HG03108 (cell line): ENCODE results near the gene NEU1.

ENCODE experiments used
- ATAC-seq: cut with Tn5 transposase; IDR thresholded peaks from one replicate; pipeline ENCODE4 v1.9.1; 2021; ENCODE audit warnings: moderate library complexity; ENCODE audit not compliant: unreplicated experiment

Gene NEU1

DNA sequence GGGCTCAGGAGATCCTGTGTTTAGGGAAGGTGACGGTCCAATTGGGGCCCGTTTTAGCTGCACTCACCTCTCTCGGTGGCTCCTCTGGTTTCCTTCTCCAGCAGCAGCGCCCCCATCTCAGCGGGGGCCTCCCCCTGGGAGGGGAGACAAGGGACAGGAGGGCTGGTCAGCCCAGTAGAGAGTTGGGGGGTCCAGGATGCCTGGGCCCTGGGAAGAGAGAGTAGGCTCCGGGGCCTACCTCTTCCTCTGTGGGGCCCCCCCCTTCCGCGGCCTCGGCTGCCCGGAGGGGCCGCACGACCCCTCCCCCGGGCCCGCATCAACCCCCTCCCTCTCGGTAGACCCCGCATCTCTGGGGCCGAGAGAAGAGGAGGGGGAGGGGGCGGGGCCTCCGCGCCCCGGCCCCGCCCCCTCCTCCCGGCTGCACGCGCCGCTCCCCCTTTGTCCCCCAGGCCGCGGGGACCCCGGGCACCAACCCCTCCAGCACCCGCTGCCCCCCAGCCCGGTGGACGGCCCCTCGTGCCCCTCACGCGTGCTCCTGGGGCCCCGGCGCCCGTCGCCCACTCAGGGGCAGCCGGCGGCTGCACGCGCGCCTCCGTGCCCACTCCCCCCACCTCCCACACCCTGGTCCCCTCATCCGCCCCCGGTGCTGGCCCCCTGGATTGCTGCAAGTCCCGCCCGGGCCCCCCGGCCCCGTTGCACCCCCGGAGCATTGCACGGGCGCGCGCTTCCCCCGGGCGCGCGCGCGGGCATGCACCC lies 34.4 kb upstream of the NEU1 start:
- ATAC-seq = no peak

DNA sequence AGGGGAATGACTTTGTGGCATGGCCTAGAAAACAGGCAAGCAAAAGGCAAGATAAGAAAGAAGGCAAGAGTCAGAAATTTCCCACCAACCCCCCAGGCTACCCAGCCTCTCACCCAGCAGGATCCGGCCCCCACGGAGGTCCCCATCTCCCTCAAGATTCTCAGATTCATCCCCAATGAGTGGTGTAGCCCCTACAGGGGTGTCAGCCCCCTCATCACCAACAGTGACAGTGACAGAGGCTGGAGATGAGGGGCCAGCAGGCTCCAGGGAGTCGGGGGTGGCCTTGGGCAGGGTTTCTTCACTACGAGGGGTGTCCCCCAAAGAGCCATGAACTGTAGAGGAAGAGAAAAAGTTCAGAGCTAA lies 33.9 kb upstream of the NEU1 start:
- ATAC-seq = no peak

DNA sequence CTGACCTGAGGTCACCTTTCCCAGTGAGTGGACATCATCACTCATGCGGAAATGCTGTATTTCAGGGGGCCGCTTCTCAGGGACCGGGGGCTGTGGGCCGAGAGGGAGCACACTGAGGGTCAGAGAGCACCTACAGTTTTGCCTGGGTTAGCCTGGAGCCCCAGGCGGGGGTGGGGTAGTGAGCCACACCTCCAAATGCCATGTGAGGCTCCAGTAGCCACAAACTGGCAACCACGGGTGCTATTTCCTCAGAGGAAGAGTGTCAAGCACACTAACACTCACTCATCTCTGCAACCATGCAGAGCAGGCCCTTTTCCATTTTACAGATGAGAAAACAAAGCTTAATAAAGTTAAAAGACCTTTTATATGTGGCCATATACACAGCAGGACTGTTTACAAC lies 30.2 kb upstream of the NEU1 start:
- ATAC-seq = no peak

DNA sequence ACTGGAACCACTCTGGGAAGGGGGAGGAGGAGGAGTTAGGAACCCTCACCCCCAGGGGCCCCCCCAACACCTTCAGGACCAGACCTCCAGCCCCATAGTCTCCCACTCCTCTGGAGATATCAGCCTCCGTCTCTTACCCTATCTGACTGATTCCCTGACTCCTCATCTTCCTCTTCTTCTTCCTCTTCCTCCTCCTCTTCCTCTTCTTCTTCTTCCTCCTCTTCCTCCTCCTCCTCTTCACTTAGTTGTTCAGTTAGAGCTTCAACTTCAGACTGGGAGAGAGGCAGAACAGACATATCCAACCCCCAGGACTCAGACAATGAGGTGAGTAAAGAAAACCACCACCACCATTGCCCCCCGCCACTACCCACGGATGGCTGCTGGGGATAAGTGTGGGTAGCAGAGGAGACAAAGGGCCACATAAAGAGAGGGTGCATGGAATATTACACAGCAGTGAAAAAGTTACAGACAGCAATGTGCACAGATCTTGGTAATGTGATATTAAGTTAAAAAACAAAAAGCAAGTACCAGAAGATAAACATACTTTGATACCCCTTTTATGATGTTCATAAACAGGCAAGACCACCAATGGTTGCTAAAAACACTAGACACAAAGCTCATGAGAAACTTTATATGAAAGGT lies 26.8 kb upstream of the NEU1 start:
- no peak for ATAC-seq

DNA sequence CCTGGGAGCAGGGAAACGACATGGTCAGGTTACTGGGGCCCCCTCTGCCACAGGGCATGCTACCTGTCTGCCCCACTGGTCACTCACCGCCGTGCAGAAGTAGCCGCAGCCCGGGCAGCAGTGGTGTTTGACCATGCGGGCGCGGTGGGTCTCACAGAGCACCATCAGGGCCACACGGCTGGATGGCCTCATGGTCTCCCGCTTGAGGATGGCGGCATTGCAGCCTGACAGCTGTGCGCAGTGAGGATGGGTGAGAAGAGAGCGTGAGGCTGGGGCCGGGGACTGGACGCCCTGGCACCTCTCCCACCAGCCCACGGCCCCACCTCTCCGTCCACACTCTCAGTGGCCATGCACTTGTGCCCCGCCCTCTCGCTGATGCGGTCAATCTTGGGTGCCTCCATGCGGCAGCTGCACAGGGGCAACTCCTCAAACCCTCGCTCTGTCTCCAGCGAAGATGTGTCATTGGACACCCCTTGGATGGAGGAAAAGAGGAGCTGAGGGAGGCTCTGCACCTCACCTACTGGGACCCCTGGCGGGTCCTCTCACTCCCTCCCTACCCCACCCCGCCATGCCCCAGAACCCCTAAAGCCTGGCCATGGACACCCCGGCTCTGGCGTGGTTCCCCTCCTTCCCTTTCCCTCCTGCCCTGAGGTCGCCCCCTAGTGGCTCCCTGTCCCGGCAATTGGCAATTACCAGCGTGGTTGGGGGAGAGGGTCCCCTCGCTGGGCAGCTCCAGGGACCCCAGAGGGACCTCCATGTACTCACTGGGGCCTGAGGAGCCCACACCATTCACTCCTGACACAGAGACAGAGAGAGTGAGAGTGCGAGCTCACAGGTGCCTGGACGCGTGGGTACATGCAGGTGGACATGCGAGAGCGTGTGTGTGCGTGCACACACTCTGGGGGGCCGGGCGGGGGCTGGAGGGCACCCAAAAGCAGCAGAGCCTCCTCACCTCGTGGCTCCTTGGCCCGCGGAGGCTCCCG lies 25.9 kb upstream of the NEU1 start:
- no peak for ATAC-seq

DNA sequence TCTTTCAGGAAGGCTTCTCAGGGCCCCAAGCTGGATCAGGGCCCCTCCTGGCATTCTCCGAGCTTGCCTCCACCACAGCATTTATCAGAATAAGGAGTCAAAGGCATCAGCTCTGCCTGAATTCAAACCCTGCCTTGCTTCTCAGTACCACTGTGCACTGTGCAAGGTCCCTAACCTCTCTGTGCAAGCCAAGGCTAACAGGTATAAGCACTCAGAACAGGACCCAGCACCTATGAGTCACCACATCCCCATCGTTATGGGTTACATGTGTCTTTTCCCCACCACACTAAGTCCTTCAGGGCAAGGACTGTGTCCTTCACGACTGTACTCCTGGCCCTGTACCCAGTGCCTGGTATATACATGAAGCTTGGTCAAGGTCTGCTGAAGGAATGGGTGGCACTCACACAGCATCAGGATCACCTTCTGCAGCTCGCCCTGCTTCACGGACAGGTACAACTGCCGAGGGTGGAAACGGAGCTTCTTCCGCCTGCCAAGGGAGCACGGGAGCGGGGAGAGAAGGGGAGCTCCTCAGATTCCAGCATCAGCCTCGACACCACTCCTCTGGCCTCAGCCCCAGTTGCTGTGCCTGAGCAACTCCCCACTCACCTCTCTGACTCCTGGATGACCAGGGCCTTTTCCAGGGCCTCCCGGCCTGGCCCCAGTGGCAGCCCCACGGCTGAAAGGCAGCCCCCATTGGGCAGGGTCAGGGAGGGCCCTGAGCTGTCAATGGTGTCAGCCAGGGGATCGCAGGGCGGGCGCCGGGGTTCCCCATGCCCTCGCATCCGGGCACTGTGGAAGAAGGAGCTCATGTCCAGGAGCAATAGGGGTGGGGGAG lies 24.8 kb upstream of the NEU1 start:
- ATAC-seq = no peak

DNA sequence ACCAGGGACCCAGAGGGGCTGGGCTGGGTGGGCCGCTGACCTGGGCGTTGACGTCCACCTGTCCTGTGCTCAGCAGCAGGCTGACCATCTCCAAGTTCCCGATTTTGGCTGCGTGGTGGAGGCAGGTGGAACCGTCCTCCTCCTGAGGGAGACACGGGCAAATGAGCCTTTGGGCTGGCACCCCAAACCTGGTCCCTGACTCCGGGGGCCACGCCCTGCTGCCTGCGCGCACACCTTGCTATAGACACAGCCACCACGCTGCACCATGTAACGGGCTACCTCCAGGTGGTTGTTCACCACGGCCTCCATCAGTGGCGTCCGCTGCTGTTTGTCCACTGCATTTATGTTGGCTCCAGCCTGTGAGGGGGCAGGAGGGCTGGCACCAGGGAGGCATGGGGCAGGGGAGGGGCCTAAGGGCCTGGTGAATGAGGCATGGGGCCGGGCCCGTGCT lies 23.9 kb upstream of the NEU1 start:
- no peak for ATAC-seq

DNA sequence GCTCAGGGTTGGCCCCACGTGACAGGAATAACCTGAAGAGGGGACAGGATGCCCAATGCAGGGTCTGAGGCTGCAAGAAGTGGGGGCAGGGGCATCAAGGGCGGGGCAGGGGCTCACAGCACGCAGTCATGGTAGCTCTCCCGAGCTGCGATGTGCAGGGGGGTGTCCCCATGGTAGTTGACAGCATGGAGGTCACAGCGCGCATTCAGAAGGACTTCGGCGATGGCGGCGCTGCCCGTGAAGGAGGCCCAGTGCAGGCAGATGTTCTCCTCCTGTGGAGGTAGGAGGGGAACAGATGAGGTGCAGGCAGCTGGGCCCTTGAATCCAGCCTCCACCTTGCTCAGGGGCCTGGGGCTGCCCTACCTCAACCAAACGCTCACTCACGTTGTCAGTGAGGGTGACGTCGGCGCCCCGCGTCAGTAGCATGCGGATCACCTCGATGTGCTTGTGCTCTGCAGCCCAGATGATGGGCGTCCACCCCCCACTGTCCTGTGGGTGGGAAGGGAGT lies 22.0 kb upstream of the NEU1 start:
- no peak for ATAC-seq

DNA sequence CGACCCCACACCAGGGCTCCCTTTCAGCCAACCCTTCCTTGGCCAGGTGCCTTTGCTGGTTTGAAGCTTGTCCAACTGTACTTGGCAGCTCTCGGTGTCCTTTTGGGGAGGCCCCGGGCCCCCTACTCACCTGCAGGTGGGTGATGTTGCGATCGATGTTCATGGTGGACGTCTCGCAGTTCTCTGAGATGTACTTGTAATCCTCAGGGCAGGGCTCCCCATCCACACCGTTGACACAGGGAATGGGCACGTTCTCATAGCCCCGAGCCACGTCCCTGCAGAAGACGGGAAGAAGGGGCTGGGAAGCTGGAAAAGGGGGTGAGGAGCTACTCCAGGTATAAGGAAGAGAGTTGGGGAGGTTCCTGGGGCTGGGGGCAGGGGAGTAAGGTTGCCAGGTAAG lies 21.1 kb upstream of the NEU1 start:
- no peak for ATAC-seq

DNA sequence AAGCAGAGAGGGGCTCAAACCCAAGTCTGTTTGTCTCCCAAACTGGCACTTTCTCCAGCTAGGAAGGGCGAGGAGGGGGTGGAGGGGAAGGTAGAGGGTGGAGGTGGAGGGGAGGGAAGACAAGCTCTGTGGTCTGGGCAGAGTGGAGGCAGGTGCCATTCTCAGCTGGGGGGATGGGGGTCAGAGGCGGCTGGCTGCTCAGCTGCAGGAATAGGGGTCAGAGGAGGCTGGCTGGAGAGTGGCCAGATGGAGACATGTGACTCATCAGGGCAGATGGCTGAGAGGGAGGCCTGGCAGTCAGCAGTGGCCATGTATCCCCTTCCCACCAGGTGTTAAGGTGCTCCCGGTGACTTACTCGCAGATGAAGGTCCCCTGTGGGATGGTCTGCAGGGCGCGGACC lies 19.7 kb upstream of the NEU1 start:
- no peak for ATAC-seq

DNA sequence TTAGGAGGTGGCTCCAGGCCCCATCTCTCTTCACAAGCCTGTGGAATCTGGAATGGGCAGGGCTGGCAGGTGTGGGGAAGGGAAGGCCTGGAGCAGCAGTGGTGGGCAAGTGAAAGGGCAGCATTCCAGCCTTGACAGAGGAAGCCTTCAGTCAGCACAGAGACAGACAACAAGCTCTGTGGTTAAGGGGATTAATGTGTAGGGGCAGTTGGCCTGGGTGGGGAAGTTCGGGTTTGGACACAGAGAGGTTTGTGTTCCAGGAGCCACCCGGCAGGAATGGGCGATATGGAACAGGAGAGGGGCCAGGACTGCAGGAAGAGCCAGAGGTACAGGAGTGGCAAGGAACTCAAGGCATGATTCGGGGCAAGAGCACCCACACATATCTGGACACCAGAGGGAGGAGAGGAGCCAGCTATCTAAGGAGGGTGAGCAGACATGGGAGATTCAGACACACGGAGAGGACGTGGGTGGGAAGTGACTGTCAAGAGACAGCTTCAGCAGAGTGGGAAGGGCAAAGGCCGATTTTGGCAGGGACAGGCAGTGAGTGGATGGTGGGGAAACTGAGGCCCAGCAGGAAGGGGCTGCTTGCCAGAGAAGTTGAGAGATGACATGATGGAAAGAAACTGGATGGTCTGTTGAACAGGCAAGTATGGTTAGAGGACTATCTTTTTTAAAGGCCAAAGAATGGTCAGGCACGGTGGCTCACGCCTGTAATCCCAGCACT lies 18.7 kb upstream of the NEU1 start:
- ATAC-seq = no peak

DNA sequence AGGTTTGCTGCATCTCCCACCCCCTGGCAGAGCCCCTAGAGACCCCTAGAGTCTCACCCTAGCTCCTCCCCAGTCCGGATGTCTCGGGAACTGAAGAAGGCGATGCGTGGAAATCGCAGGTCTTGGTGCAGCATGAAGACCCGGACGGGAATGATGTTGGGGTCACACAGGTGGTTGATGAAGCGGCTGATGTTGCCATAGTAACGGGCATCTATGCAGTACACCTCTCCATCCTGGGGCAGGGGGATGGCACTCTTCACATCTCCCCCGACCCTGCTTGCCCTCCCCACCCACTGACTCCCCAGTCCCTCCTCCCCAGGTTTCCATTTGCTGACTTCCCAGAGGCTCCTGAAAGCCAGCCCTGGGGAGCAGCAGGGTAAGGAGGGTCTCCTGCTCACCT lies 18.0 kb upstream of the NEU1 start:
- ATAC-seq = no peak

DNA sequence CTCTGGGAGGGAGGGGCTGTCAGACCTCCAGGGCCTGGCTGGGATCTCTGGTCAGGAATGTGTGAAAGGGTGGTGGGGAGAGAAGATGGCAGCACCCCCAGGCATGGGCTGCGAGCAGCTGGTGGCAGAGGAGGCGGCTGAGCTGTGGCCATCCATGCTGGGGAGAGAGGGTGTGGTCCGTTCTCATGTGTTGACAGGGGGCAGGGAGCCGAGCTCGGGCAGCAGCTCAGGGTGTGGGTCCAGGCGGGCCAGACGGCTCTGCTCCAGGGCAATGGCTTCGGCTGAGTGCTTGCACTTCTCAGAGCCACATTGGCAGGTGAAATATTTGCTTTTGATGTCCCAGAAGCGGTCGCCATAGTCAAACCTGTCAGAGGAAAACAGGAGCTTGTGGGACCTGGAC lies 17.3 kb upstream of the NEU1 start:
- no peak for ATAC-seq

DNA sequence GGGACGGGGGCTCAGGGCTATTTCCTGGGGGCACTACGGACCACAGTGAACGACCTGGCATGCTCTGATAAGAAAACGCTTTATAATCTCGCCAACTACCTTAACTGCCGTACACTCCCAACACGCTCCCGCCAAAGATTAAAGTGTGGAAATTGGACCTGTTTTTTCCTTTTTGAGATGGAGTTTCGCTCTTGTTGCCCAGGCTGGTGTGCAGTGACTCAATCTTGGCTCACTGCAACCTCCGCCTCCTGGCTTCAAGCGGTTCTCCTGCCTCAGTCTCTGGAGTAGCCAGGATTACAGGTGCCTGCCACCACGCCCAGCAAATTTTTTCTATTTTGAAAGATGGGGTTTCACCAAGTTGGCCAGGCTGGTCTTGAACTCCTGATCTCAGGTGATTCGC lies 16.5 kb upstream of the NEU1 start:
- ATAC-seq = no peak

DNA sequence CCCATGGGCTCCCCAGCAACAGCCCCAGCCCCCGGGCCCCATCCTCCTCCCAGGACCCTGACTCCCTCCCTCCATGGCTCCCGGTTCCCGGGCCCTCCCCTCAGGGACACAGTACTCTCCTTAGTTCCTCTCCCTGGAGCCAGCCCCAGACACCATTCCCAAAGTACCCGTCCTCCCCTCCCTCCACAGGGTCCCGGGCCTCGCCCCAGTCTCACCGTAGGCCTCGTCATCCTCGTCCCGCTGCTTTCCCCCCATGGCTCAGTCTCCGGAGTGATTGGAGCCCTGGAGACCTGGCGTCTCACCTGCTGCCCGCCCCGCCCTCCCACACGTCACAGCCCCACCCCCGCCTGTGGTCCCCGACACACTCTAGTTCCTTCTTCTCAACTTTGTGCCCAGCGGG lies 16.1 kb upstream of the NEU1 start, which contains the start of gene SLC44A4:
TSS of gene SLC44A4 (minus strand) at position 272 of the 400 bp plus-strand sequence. CDS start at position 255, 17 bp downstream.
- no peak for ATAC-seq

DNA sequence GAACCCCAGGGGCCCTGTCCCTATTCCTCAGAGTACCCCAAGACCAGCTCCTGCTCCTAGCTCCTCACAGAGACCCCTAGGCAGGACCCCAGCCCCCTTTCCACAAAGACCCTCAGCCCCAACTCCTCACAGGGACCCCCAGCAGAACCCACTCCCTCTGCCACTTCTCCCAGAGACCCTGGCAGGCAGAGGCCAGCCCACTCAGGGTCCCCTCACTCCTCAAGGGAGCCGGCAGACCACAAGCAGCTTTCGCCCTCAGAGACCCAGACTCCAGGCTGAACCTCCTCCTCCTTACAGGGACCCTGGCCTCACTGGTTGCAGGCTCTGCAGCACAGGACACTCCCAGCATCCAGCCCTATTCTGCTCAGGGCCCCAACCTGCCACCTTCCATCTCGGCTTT lies 15.6 kb upstream of the NEU1 start:
- ATAC-seq = no peak

DNA sequence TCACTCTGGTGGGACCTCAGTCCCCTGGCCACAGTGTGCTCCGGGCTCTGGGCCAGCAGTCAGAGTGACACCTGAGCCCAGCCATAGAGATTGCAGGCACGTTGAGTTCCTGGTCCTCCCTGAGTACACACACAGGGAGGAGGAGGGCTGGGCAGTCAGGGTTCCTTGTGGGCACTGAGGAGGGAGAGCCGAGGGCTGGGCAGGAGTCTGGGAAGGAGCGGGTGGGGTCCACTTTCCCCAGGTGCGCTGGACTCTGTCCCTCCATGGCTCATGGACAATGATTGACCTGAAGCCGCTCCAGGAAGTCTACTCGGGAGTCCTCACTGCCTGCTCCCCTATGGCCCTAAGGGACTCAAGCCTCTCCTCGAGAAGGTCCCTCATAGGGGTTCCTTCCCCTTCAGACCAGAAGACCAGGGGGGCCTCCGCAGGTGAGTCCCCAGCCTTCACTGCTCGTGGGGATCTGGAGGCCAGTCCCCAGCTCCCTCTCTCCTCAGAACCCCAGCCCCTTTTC lies 15.1 kb upstream of the NEU1 start:
- no peak for ATAC-seq

DNA sequence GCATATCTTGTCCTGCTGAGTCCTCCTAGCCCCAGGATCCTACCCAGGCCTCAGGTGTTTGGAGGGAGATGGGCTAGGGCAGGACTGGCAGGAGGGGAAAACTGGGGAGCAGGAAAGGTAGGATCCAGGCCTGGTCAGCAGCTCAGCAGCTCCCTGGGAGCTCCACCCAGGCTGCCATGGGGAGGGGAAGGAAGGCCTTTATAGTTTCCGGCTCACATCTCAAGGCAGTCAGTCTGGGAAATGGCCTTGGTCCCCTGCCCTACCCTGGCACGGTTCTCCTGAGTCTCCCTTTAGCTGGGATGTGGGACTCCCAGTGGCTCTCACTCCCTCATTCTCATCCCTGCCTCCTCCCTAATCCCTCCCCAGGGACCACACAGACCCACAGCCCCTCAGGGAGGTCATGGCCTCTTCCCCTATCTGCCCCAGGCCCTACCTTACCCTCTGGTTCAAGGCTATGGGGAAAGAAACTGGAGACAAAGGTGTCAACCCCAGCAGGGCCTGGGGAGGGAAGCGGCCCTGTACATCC lies 14.6 kb upstream of the NEU1 start:
- ATAC-seq = no peak

DNA sequence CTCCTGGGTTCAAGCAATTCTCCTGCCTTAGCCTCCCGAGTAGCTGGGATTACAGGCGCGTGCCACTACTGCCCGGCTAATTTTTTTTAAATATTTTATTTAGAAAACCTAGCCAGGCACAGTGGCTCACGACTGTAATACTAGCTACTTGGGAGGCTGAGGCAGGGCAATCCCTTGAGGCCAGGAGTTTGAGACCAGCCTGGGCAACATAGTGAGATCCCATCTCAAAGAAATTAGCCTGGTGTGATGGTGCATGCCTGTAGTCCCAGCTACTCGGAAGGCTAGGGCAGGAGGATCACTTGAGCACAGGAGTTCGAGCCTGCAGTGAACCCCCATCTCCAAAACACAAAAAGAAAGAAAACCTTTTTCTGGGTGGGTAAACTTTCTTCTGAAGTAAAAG lies 13.7 kb upstream of the NEU1 start:
- no peak for ATAC-seq
